Activated CD8-positive, alpha-beta T cell treated with anti-CD3 and anti-CD28 coated beads for 36 hours (primary cell): Measurements from ENCODE around the gene CHST13. TPM values are rescaled to one million over a fixed set of nuclear protein-coding genes. Genes with fewer than 3 reads are reported as not detected.

Experiments used
- ATAC-seq: fragments of 200-7000 bp; cut with Tn5 transposase; one replicate; pipeline ENCODE4 v1.10.0; 2021; ENCODE audit warnings: mild to moderate bottlenecking, moderate library complexity
- CTCF ChIA-PET: fragments of 350-600 bp; sonication (Branson Sonifier 250); formaldehyde crosslinking; loops from one replicate; lab custom pipeline; 2021; ENCODE audit warnings: antibody characterized with exemption; lab: Charles Lee
- POLR2A ChIA-PET: fragments of 350-600 bp; sonication (Branson Sonifier 250); formaldehyde crosslinking; loops from one replicate; lab custom pipeline; 2021; ENCODE audit warnings: antibody characterized with exemption; lab: Charles Lee
- DNase-seq: peaks from one replicate; pipeline ENCODE4 v3.0.0-alpha.2; 2020
- H3K27ac Mint-ChIP-seq: one replicate; pipeline ENCODE4 v1.8.0; 2021; ENCODE audit warnings: mild to moderate bottlenecking, mixed read lengths
- H3K27me3 Mint-ChIP-seq: one replicate; pipeline ENCODE4 v1.8.0; 2021; ENCODE audit warnings: mixed read lengths
- H3K36me3 Mint-ChIP-seq: one replicate; pipeline ENCODE4 v1.8.0; 2021; ENCODE audit warnings: low read depth, mixed read lengths
- H3K4me1 Mint-ChIP-seq: one replicate; pipeline ENCODE4 v1.8.0; 2021; ENCODE audit warnings: low read depth, mixed read lengths
- H3K4me3 Mint-ChIP-seq: one replicate; pipeline ENCODE4 v1.8.0; 2021; ENCODE audit warnings: mild to moderate bottlenecking, moderate library complexity, mixed read lengths
- H3K9me3 Mint-ChIP-seq: one replicate; pipeline ENCODE4 v1.8.0; 2021; ENCODE audit warnings: mixed read lengths
- CTCF ChIP-seq: fragments of 200-600 bp; IDR thresholded peaks from one replicate; pipeline ENCODE4 v1.8.0; 2022; ENCODE audit warnings: antibody characterized with exemption, mild to moderate bottlenecking
- intact Hi-C: fragments of 100-400 bp; cut with micrococcal nuclease; formaldehyde crosslinking; loops from one replicate; pipeline ENCODE4 v1.10.0; 2022
- total RNA-seq, 2 experiments: library from RNA; stranded (reverse); gene quantifications; one replicate each; pipeline ENCODE4 v1.2.3, GENCODE V29; 2021

The CHST13 gene
- total RNA-seq, 2 experiments from 2014 or later = not detected

GRCh38 chr3:126525091-126525852 is 1.3 kb downstream of the CHST13 start:
- Mint-ChIP-seq H3K4me1 (no peaks in the 10 kb centered on the region), H3K9me3 (no peaks in the 10 kb centered on the region), H3K27ac (no peak overlapping the region), H3K36me3 (no peaks in the 10 kb centered on the region), H3K27me3 (peaks cover 11% of the 10 kb centered on the region), H3K4me3 (no peak overlapping the region)
- intact Hi-C loops = no loop called here
- ChIA-PET POLR2A (no interaction called here), CTCF (no interaction called here)
- no peak for TF ChIP-seq CTCF
- DNase-seq (no peak), ATAC-seq (no peak)

- peaks cover 11% of the 10 kb centered on the region for H3K27me3 Mint-ChIP-seq
- ChIA-PET CTCF (no interaction called here), POLR2A (no interaction called here)
- TF ChIP-seq CTCF = no peak
- DNase-seq (no peak), ATAC-seq (no peak)
- H3K36me3 Mint-ChIP-seq = no peaks in the 10 kb centered on the region
- no peaks in the 10 kb centered on the region for H3K9me3 Mint-ChIP-seq
- no peaks in the 10 kb centered on the region for H3K4me1 Mint-ChIP-seq
- intact Hi-C loops = no loop called here
- H3K4me3 Mint-ChIP-seq = no peak overlapping the region
- H3K27ac Mint-ChIP-seq = no peak overlapping the region
Measured at GRCh38 chr3:126525853-126526667, 2.1 kb downstream of the CHST13 start.

GRCh38 chr3:126526668-126527005 is 2.7 kb downstream of the CHST13 start:
- Mint-ChIP-seq H3K27me3 (peaks cover 11% of the 10 kb centered on the region), H3K36me3 (no peaks in the 10 kb centered on the region), H3K27ac (no peak overlapping the region), H3K4me1 (no peaks in the 10 kb centered on the region), H3K4me3 (no peak overlapping the region), H3K9me3 (no peaks in the 10 kb centered on the region)
- DNase-seq (no peak), ATAC-seq (no peak)
- POLR2A ChIA-PET = no interaction called here
- intact Hi-C loops = no loop called here
- CTCF ChIA-PET = interaction anchor here (1.0 kb wide), 1 partner anchor 17 kb away, joined by 3 read pairs; no protein-coding TSS in a partner anchor
- TF ChIP-seq CTCF = no peak

GRCh38 chr3:126527006-126527405 is 3.1 kb downstream of the CHST13 start:
- Mint-ChIP-seq H3K9me3 (no peaks in the 10 kb centered on the region), H3K27me3 (peaks cover 11% of the 10 kb centered on the region), H3K36me3 (no peaks in the 10 kb centered on the region), H3K4me1 (no peaks in the 10 kb centered on the region), H3K27ac (no peak overlapping the region), H3K4me3 (no peak overlapping the region)
- intact Hi-C loops = no loop called here
- no peak for DNase-seq
- ChIA-PET POLR2A (no interaction called here), CTCF (interaction anchor here (1.0 kb wide), 1 partner anchor 17 kb away, joined by 3 read pairs; no protein-coding TSS in a partner anchor)
- TF ChIP-seq CTCF = no peak
- no peak for ATAC-seq
